Panc1 (cell line): ENCODE results near the gene ADAMTSL2. TPM values are rescaled to one million over a fixed set of nuclear protein-coding genes. Genes with fewer than 3 reads are reported as not detected.

ENCODE experiments used
- ATAC-seq: fragments of 200-7000 bp; cut with Tn5 transposase; 2 replicates; pipeline ENCODE4 v1.9.1; 2020; ENCODE audit warnings: mild to moderate bottlenecking, moderate library complexity
- BruUV-seq: library from RNA; stranded (reverse); fragments of 400-500 nt; replicated peaks from 2 replicates; lab custom pipeline; 2021; lab: Mats Ljungman, UMichigan
- CTCF ChIA-PET: fragments of 300-600 bp; sonication (Branson Sonifier 250); formaldehyde crosslinking; loops from one replicate; lab custom pipeline; 2022; ENCODE audit warnings: antibody characterized with exemption; lab: Charles Lee
- POLR2A ChIA-PET: fragments of 300-600 bp; sonication (Branson Sonifier 250); formaldehyde crosslinking; loops from one replicate; lab custom pipeline; 2022; ENCODE audit warnings: antibody characterized with exemption; lab: Charles Lee
- DNase-seq: peaks from one replicate; pipeline ENCODE4 v3.0.0-alpha.2; 2010; ENCODE audit warnings: low read depth, low spot score
- H3K27ac ChIP-seq: 2 replicates; pipeline ENCODE4 v1.5.1; 2011; ENCODE audit warnings: mild to moderate bottlenecking, low read length, inconsistent platforms
- H3K27me3 ChIP-seq: fragments of 200-500 bp; sonication (Bioruptor generic); 2 replicates; pipeline ENCODE4 v1.6.0; 2014; ENCODE audit warnings: low read length, inconsistent platforms; ENCODE audit not compliant: control insufficient read depth, insufficient read depth
- H3K36me3 ChIP-seq: fragments of 200-500 bp; sonication (Bioruptor generic); 2 replicates; pipeline ENCODE4 v1.5.1; 2014; ENCODE audit warnings: inconsistent platforms, mild to moderate bottlenecking, low read length, moderate library complexity; ENCODE audit not compliant: control insufficient read depth, insufficient read depth
- H3K4me1 ChIP-seq: 2 replicates; pipeline ENCODE4 v1.5.1; 2011; ENCODE audit warnings: inconsistent platforms, mild to moderate bottlenecking, low read length, moderate library complexity; ENCODE audit not compliant: control insufficient read depth, insufficient read depth
- H3K4me3 ChIP-seq, 2 experiments: 2 replicates each; pipeline ENCODE4 v1.5.1; 2011 to 2012; ENCODE audit warnings: low read depth in 2 of 2, low read length in 2 of 2, mild to moderate bottlenecking in 2 of 2, inconsistent platforms in 1 of 2, moderate library complexity in 1 of 2
- H3K9me3 ChIP-seq: fragments of 200-500 bp; sonication (Bioruptor generic); 2 replicates; pipeline ENCODE4 v1.5.1; 2014; ENCODE audit warnings: low read depth, mild to moderate bottlenecking, inconsistent platforms, low read length, moderate library complexity; ENCODE audit not compliant: control insufficient read depth, insufficient read depth
- POLR2AphosphoS5 ChIP-seq: IDR thresholded peaks from 2 replicates; pipeline ENCODE4 v1.6.1; 2012; ENCODE audit warnings: mild to moderate bottlenecking, low read depth, low read length, moderate library complexity
- SIN3A ChIP-seq: IDR thresholded peaks from 2 replicates; pipeline ENCODE4 v1.6.1; 2012; ENCODE audit warnings: low read depth, mild to moderate bottlenecking, low read length, moderate library complexity, borderline replicate concordance; ENCODE audit not compliant: insufficient read depth
- TCF7L2 ChIP-seq: IDR thresholded peaks from 2 replicates; pipeline ENCODE4 v1.6.1; 2011; ENCODE audit warnings: mild to moderate bottlenecking, low read depth, low read length, inconsistent platforms
- in situ Hi-C: cut with HindIII; loops from 2 replicates; pipeline ENCODE4 v1.10.0; 2016; ENCODE audit warnings: low sequenced_read_pairs, low pct_unique_long_range_greater_than_20kb
- intact Hi-C: fragments of 100-400 bp; cut with micrococcal nuclease; formaldehyde crosslinking; loops from one replicate; pipeline ENCODE4 v1.10.0; 2022; ENCODE audit not compliant: unreplicated experiment
- total RNA-seq: library from RNA; stranded (reverse); gene quantifications from one replicate; pipeline ENCODE4 v1.2.1, GENCODE V29; 2021; ENCODE audit not compliant: unreplicated experiment
- TF ChIP-seq, protein P1 (sequence below): fragments of 450-650 bp; IDR thresholded peaks from 2 replicates; pipeline ENCODE4 v1.5.1; 2017; ENCODE audit warnings: mild to moderate bottlenecking
- TF ChIP-seq, protein P2 (sequence below), 2 experiments: IDR thresholded peaks; 2 replicates each; pipeline ENCODE4 v1.6.1; 2011 to 2012; ENCODE audit warnings: low read depth in 2 of 2, control low read depth in 1 of 2, low read length in 1 of 2, mild to moderate bottlenecking in 1 of 2, moderate library complexity in 1 of 2; ENCODE audit not compliant: insufficient read depth in 1 of 2

The ADAMTSL2 gene
- total RNA-seq, 1 experiment from 2014 or later = 0.10 TPM

DNA sequence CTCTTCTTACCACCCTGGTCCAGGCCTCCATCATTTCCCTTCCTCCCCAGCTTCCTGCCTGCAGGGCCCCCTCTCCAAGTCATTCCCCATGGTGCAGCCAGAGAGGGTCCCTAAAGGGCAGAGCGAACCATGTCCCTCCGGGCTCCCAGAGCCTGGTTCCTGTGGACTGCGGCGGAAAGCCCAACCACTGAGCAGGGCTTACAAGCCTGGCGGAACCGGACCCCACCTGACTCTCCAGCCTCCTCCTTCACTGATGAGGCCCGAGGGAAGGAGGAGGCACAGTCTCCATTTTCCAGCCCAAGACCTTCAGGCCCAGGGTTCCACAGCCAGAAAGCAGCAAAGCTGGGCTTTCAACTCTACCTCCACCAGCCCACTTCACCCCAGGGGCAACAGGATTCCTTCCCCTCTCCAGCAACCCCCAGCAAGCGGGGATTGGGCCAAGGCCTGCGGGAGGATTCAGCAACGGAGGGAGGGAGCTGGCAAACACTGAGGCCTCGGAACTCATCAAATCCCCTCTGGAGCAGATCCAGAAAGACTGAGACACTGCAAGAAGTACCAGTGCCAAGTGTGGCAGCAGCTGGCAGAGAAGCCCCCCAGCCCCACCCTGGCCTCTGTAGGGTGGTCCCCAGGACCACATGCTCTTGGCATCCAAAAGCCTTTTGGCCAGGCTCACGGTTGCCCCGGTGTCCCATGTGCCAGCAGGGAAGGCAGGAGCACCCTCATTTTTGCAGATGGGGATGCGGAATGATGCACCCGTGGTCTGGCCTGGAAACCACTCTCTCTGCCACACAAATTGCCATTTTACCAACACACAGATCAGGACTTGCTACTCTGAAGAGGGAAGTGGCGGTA is 71.6 kb downstream of the ADAMTSL2 start:
- Histone ChIP-seq H3K36me3 (no peaks in the 10 kb centered on the region), H3K27me3 (no peaks in the 10 kb centered on the region; the same call in 1 of the 2 replicates), H3K27ac (no peak overlapping the region), H3K4me1 (no peaks in the 10 kb centered on the region), H3K9me3 (no peaks in the 10 kb centered on the region), H3K4me3 (no peak overlapping the region)
- intact Hi-C loops = no loop called here
- in situ Hi-C loops = no loop called here
- DNase-seq = no peak
- CTCF ChIA-PET = no interaction called here
- no peak for ATAC-seq
- POLR2A ChIA-PET = no interaction called here
- TF ChIP-seq, protein P1, sequence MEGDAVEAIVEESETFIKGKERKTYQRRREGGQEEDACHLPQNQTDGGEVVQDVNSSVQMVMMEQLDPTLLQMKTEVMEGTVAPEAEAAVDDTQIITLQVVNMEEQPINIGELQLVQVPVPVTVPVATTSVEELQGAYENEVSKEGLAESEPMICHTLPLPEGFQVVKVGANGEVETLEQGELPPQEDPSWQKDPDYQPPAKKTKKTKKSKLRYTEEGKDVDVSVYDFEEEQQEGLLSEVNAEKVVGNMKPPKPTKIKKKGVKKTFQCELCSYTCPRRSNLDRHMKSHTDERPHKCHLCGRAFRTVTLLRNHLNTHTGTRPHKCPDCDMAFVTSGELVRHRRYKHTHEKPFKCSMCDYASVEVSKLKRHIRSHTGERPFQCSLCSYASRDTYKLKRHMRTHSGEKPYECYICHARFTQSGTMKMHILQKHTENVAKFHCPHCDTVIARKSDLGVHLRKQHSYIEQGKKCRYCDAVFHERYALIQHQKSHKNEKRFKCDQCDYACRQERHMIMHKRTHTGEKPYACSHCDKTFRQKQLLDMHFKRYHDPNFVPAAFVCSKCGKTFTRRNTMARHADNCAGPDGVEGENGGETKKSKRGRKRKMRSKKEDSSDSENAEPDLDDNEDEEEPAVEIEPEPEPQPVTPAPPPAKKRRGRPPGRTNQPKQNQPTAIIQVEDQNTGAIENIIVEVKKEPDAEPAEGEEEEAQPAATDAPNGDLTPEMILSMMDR = no peak
- TF ChIP-seq SIN3A (no peak), POLR2AphosphoS5 (no peak), TCF7L2 (no peak)
- TF ChIP-seq, protein P2, sequence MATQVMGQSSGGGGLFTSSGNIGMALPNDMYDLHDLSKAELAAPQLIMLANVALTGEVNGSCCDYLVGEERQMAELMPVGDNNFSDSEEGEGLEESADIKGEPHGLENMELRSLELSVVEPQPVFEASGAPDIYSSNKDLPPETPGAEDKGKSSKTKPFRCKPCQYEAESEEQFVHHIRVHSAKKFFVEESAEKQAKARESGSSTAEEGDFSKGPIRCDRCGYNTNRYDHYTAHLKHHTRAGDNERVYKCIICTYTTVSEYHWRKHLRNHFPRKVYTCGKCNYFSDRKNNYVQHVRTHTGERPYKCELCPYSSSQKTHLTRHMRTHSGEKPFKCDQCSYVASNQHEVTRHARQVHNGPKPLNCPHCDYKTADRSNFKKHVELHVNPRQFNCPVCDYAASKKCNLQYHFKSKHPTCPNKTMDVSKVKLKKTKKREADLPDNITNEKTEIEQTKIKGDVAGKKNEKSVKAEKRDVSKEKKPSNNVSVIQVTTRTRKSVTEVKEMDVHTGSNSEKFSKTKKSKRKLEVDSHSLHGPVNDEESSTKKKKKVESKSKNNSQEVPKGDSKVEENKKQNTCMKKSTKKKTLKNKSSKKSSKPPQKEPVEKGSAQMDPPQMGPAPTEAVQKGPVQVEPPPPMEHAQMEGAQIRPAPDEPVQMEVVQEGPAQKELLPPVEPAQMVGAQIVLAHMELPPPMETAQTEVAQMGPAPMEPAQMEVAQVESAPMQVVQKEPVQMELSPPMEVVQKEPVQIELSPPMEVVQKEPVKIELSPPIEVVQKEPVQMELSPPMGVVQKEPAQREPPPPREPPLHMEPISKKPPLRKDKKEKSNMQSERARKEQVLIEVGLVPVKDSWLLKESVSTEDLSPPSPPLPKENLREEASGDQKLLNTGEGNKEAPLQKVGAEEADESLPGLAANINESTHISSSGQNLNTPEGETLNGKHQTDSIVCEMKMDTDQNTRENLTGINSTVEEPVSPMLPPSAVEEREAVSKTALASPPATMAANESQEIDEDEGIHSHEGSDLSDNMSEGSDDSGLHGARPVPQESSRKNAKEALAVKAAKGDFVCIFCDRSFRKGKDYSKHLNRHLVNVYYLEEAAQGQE (IDR thresholded peaks at IDR 0.05; ENCODE audit: insufficient read depth in 1 of 2, low read depth in 2 of 2, low read length in 1 of 2) = no peak
- BruUV-seq = no TSS peak

DNA sequence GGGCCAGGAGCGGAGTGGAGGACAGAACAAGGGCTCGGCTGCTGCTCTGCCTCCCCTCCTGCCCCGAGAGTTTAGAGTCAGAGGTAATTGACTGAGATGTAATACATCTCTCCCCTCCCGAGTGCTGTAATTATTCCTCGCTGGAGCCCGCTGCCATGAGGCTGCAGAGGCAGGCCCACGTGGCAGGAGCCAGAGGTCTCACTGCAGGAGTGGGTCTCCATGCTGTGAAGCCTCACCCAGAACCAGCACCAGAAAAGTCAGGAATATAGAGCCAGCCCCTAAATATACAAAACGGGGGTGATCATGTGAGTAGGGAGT is 72.2 kb downstream of the ADAMTSL2 start:
- no peak for DNase-seq
- H3K4me1 ChIP-seq = no peaks in the 10 kb centered on the region
- H3K27ac ChIP-seq = no peak overlapping the region
- CTCF ChIA-PET = no interaction called here
- BruUV-seq = no TSS peak
- no peak for ATAC-seq
- POLR2A ChIA-PET = no interaction called here
- H3K4me3 ChIP-seq = no peak overlapping the region
- peaks cover 2% of the 10 kb centered on the region; the same call in 1 of the 2 replicates for H3K27me3 ChIP-seq
- intact Hi-C loops (no loop called here), in situ Hi-C loops (no loop called here)
- TF ChIP-seq POLR2AphosphoS5 (no peak), TCF7L2 (no peak), SIN3A (no peak)
- TF ChIP-seq, protein P2 (IDR thresholded peaks at IDR 0.05; ENCODE audit: insufficient read depth in 1 of 2, low read depth in 2 of 2, low read length in 1 of 2) = no peak
- TF ChIP-seq, protein P1 = no peak
- H3K36me3 ChIP-seq = no peaks in the 10 kb centered on the region
- H3K9me3 ChIP-seq = no peaks in the 10 kb centered on the region
